ENCODE measurements around the gene CORO2A. TPM values are rescaled to one million over a fixed set of nuclear protein-coding genes. Genes with fewer than 3 reads are reported as not detected.
"Not testable (repeated sequence)": the region's sequence is repeated elsewhere in the genome, so short reads cannot be mapped to it uniquely, and the experiment has no call there.

The CORO2A gene
- total RNA-seq, 1 donor = 0.36 TPM

GRCh38 chr9:98080326-98080725 lies 112.1 kb downstream of the CORO2A start:
- no peak for TF ChIP-seq CTCF (IDR thresholded peaks at IDR 0.05; ENCODE audit: insufficient read depth, low read length)
- peak; percentile 14 for DNase-seq (ENCODE audit: low read depth)

GRCh38 chr9:98078895-98079294 lies 113.5 kb downstream of the CORO2A start:
- no peak overlapping the region for H3K4me3 ChIP-seq (ENCODE audit: low read depth, low read length)
- TF ChIP-seq CTCF (IDR thresholded peaks at IDR 0.05; ENCODE audit: insufficient read depth, low read length) = no peak
- DNase-seq (ENCODE audit: low read depth) = no peak

More at GRCh38 chr9:98080326-98080725, 112.1 kb downstream of the CORO2A start:
- no peak overlapping the region for H3K4me3 ChIP-seq (ENCODE audit: low read depth, low read length)

GRCh38 chr9:98076514-98076890 lies 115.9 kb downstream of the CORO2A start:
- H3K4me3 ChIP-seq (ENCODE audit: low read depth, low read length); DNase-seq (ENCODE audit: low read depth): not testable (repeated sequence)

GRCh38 chr9:98075332-98075805 lies 117.1 kb downstream of the CORO2A start:
- no peak for TF ChIP-seq CTCF (IDR thresholded peaks at IDR 0.05; ENCODE audit: insufficient read depth, low read length)
- no peak overlapping the region for H3K4me3 ChIP-seq (ENCODE audit: low read depth, low read length)

GRCh38 chr9:98074115-98074990 lies 118.1 kb downstream of the CORO2A start:
- DNase-seq (ENCODE audit: low read depth) = peak; percentile 65
- no peak overlapping the region for H3K4me3 ChIP-seq (ENCODE audit: low read depth, low read length)
- TF ChIP-seq CTCF (IDR thresholded peaks at IDR 0.05; ENCODE audit: insufficient read depth, low read length) = peak; percentile 95

More at GRCh38 chr9:98075332-98075805, 117.1 kb downstream of the CORO2A start:
- DNase-seq (ENCODE audit: low read depth) = peak; percentile 77

- TF ChIP-seq CTCF (IDR thresholded peaks at IDR 0.05; ENCODE audit: insufficient read depth, low read length) = no peak
- DNase-seq (ENCODE audit: low read depth) = no peak
- no peak overlapping the region for H3K4me3 ChIP-seq (ENCODE audit: low read depth, low read length)
These were observed 120.7 kb downstream of the CORO2A start for GRCh38 chr9:98071737-98072136.

Small RNA genes within 50 kb of the gene (small RNA-seq; reads per million reads assigned to genes)
- not detected for gene MIR6854
- gene RF00017 = not detected

Other genes with a start within 250 kb of the CORO2A start
- 17.0 and 149 TPM in 2 replicates for gene ANP32B, start 209.3 kb downstream of the CORO2A start, total RNA-seq (ENCODE audit: low replicate concordance)
- 46.6 and 62.5 TPM in 2 replicates for gene NANS, start 135.9 kb downstream of the CORO2A start, total RNA-seq (ENCODE audit: low replicate concordance)
- gene TRIM14, start 73.4 kb downstream of the CORO2A start, total RNA-seq (ENCODE audit: low replicate concordance) = 0.81 and 2.0 TPM in 2 replicates
- gene TBC1D2, start 63.0 kb upstream of the CORO2A start, total RNA-seq (ENCODE audit: low replicate concordance) = 15.9 and 20.7 TPM in 2 replicates

All from fibroblast of the aortic adventitia (primary cell).